Small intestine (tissue), 7 donors: Measurements from ENCODE around the gene ECHS1. TPM values are rescaled to one million over a fixed set of nuclear protein-coding genes. Genes with fewer than 3 reads are reported as not detected.
A peak's percentile ranks its signal among the peaks of the same experiment; 100 is the strongest.

Experiments
- DNase-seq, 2 donors: peaks; one replicate each; pipeline versions ENCODE4 v3.0.0 to v3.0.0-alpha.2; 2013
- FAIRE-seq: peaks from 2 replicates; lab custom pipeline; 2012; peaks lifted over from hg19 to GRCh38; lab: Jason Lieb, UNC
- H3K27ac ChIP-seq, 3 donors: one replicate each; pipeline ENCODE4 v1.5.1; 2013; ENCODE audit warnings: low read length in 2 of 3, mild to moderate bottlenecking in 2 of 3, control low read depth in 1 of 3, inconsistent platforms in 1 of 3, low read depth in 1 of 3, moderate library complexity in 1 of 3
- H3K27me3 ChIP-seq, 3 donors: one replicate each; pipeline ENCODE4 v1.6.1; 2013; ENCODE audit warnings: low read length in 3 of 3, inconsistent platforms in 1 of 3; ENCODE audit not compliant: control insufficient read depth in 3 of 3, insufficient read depth in 3 of 3
- H3K36me3 ChIP-seq, 3 donors: one replicate each; pipeline ENCODE4 v1.6.1; 2013; ENCODE audit warnings: low read length in 3 of 3, inconsistent platforms in 1 of 3, low read depth in 1 of 3, mild to moderate bottlenecking in 1 of 3, moderate library complexity in 1 of 3; ENCODE audit not compliant: control insufficient read depth in 3 of 3, insufficient read depth in 2 of 3
- H3K4me1 ChIP-seq, 3 donors: one replicate each; pipeline ENCODE4 v1.6.1; 2013; ENCODE audit warnings: low read length in 2 of 3, inconsistent platforms in 1 of 3, low read depth in 1 of 3, mild to moderate bottlenecking in 1 of 3, moderate library complexity in 1 of 3; ENCODE audit not compliant: control insufficient read depth in 3 of 3, insufficient read depth in 2 of 3
- H3K4me3 ChIP-seq, 3 donors: one replicate each; pipeline ENCODE4 v1.5.1; 2013; ENCODE audit warnings: low read length in 3 of 3, control low read depth in 1 of 3, inconsistent platforms in 1 of 3, low read depth in 1 of 3, mild to moderate bottlenecking in 1 of 3, moderate library complexity in 1 of 3
- H3K9me3 ChIP-seq, 2 donors: one replicate each; pipeline ENCODE4 v1.6.1; 2013; ENCODE audit warnings: low read depth in 1 of 2, low read length in 1 of 2; ENCODE audit not compliant: control insufficient read depth in 2 of 2, insufficient read depth in 1 of 2
- WGBS, 3 donors: extraction: QIAGEN DNeasy Blood & Tissue Kit; methylation state at CpG; one replicate each; pipeline ENCODE4 v1.1.7; 2013; 5-methylcytosine and 5-hydroxymethylcytosine counted together
- polyA plus RNA-seq, 4 donors: library from polyadenylated mRNA; stranded (reverse) in 3 of 4; unstranded in 1 of 4; fragments of 200-250 nt in 3 of 4; fragments of 120-200 nt in 1 of 4; gene quantifications; one replicate each; pipeline versions ENCODE4 v1.2.1 to v1.2.3, GENCODE V29; 2013
- donor health status: healthy with polysubstance abuse.
- donor health status: control.
- donor health status: control.
- donor health status: Bipolar disorder and iron deficiency.
- donor health status: healthy.

The ECHS1 gene
- polyA plus RNA-seq, 4 donors, result 140 to 371 (median 225) TPM

- Histone ChIP-seq H3K4me1 (peaks cover 4 to 33% (median 13%) of the 10 kb centered on the region in 3 donors), H3K27ac (no peak overlapping the region), H3K4me3 (peak overlapping the region in 2 of 3 donors; percentile 62 to 90), H3K9me3 (peaks cover 0 to 7% of the 10 kb centered on the region in 2 donors), H3K36me3 (peaks cover 0 to 54% (median 2%) of the 10 kb centered on the region in 3 donors), H3K27me3 (no peaks in the 10 kb centered on the region)
- 94 to 97% (median 96%) methylated on average over 3 of the region's 3 CpGs for WGBS, 3 donors
- DNase-seq, result no peak
- FAIRE-seq, result no peak
These were observed 17.2 kb downstream of the ECHS1 start for GRCh38 chr10:133355991-133356390.

GRCh38 chr10:133355266-133355665 is 17.9 kb downstream of the ECHS1 start:
- no peak overlapping the region for H3K4me3 ChIP-seq
- FAIRE-seq, result no peak

GRCh38 chr10:133354672-133355240 is 18.4 kb downstream of the ECHS1 start:
- 87 to 92% (median 91%) methylated on average over 13 to 14 of the region's 14 CpGs for WGBS, 3 donors
- no peak overlapping the region for H3K4me3 ChIP-seq
- FAIRE-seq (no peak), DNase-seq (no peak)
- H3K4me1 ChIP-seq, result peaks cover 4 to 27% (median 10%) of the 10 kb centered on the region in 3 donors
- no peaks in the 10 kb centered on the region for H3K27me3 ChIP-seq
- H3K9me3 ChIP-seq, result peaks cover 0 to 7% of the 10 kb centered on the region in 2 donors
- H3K36me3 ChIP-seq, result peaks cover 0 to 64% (median 2%) of the 10 kb centered on the region in 3 donors
- H3K27ac ChIP-seq, result no peak overlapping the region

More at GRCh38 chr10:133355266-133355665, 17.9 kb downstream of the ECHS1 start:
- Histone ChIP-seq H3K27ac (no peak overlapping the region), H3K9me3 (peaks cover 0 to 7% of the 10 kb centered on the region in 2 donors), H3K27me3 (no peaks in the 10 kb centered on the region), H3K4me1 (peaks cover 4 to 27% (median 10%) of the 10 kb centered on the region in 3 donors), H3K36me3 (peaks cover 0 to 60% (median 2%) of the 10 kb centered on the region in 3 donors)
- WGBS, 3 donors, result 89 to 96% (median 93%) methylated on average over 6 of the region's 6 CpGs
- DNase-seq, result no peak

- H3K27ac ChIP-seq, result no peak overlapping the region
- peaks cover 0 to 7% of the 10 kb centered on the region in 2 donors for H3K9me3 ChIP-seq
- no peak for DNase-seq
- no peak for FAIRE-seq
- H3K27me3 ChIP-seq, result no peaks in the 10 kb centered on the region
- peaks cover 4 to 28% (median 10%) of the 10 kb centered on the region in 3 donors for H3K4me1 ChIP-seq
- WGBS, 3 donors, result 77 to 85% (median 82%) methylated on average over 15 to 16 of the region's 16 CpGs
- H3K36me3 ChIP-seq, result peaks cover 0 to 68% (median 2%) of the 10 kb centered on the region in 3 donors
- no peak overlapping the region for H3K4me3 ChIP-seq
These were observed 19.1 kb downstream of the ECHS1 start for GRCh38 chr10:133353988-133354605.

- Histone ChIP-seq H3K4me1 (peaks cover 4 to 23% (median 6%) of the 10 kb centered on the region in 3 donors), H3K27ac (no peak overlapping the region), H3K36me3 (peaks cover 0 to 70% (median 2%) of the 10 kb centered on the region in 3 donors), H3K27me3 (no peaks in the 10 kb centered on the region), H3K4me3 (no peak overlapping the region), H3K9me3 (peaks cover 0 to 6% of the 10 kb centered on the region in 2 donors)
- 37 to 64% (median 51%) methylated on average over 16 of the region's 16 CpGs for WGBS, 3 donors
- FAIRE-seq (no peak), DNase-seq (peak in 1 of 2 donors; percentile 60)
These were observed 19.8 kb downstream of the ECHS1 start for GRCh38 chr10:133353202-133353959.

- DNase-seq, result no peak
- peaks cover 0 to 70% (median 2%) of the 10 kb centered on the region in 3 donors for H3K36me3 ChIP-seq
- H3K27me3 ChIP-seq, result no peaks in the 10 kb centered on the region
- peaks cover 1 to 40% (median 6%) of the 10 kb centered on the region in 3 donors for H3K4me1 ChIP-seq
- no peak overlapping the region for H3K27ac ChIP-seq
- no peak for FAIRE-seq
- H3K4me3 ChIP-seq, result no peak overlapping the region
- H3K9me3 ChIP-seq, result peaks cover 0 to 2% of the 10 kb centered on the region in 2 donors
- WGBS, 3 donors, result 69 to 80% (median 79%) methylated on average over 22 to 24 of the region's 24 CpGs
These were observed 21.5 kb downstream of the ECHS1 start for GRCh38 chr10:133351408-133352318.

- no peak for FAIRE-seq
- peaks cover 0 to 63% (median 0%) of the 10 kb centered on the region in 3 donors for H3K36me3 ChIP-seq
- no peak overlapping the region for H3K4me3 ChIP-seq
- peak overlapping the region in 1 of 3 donors; percentile 8 for H3K27ac ChIP-seq
- no peaks in the 10 kb centered on the region for H3K27me3 ChIP-seq
- H3K4me1 ChIP-seq, result peaks cover 0 to 33% (median 2%) of the 10 kb centered on the region in 3 donors
- H3K9me3 ChIP-seq, result peaks cover 0 to 3% of the 10 kb centered on the region in 2 donors
- no peak for DNase-seq
- WGBS, 3 donors, result 57 to 85% (median 72%) methylated on average over 11 to 13 of the region's 13 CpGs
These were observed 22.2 kb downstream of the ECHS1 start for GRCh38 chr10:133350950-133351329.
